ENCODE measurements around the gene ZNF710.

ZNF710 gene

DNA sequence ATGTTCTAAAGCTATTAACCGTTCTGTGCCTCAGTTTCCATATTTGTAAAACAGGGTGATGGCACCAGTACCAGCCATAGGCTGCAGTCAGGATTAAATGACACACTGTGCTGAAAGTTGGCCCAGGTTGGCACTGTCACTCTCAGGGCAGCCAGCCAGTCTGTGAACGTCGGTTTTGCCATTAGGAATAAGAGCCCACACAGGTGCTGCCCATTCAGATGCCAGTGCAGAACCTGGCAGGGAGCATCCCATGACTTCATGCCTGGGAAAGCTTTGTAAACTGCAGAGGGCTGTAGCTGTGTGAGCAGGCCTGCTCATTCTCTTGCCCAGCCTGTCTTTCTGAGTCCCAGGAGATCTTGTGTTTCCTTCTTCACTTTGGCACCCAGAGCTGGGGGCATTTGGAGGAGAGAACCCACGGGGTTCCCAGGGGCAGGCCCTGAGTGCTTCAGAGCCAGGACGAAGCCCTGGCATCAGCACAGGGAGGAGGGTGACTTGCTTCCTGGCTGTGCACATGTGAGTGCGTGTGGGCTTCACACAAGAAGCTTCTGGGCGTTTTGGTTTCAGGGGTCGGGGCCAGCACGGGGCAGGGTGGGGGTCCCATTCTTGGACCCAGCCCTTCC, 46.9 kb downstream of the ZNF710 start:
- no peak for TF ChIP-seq YY1 (IDR thresholded peaks at IDR 0.05; ENCODE audit: low read depth)
- TF ChIP-seq, protein P1, sequence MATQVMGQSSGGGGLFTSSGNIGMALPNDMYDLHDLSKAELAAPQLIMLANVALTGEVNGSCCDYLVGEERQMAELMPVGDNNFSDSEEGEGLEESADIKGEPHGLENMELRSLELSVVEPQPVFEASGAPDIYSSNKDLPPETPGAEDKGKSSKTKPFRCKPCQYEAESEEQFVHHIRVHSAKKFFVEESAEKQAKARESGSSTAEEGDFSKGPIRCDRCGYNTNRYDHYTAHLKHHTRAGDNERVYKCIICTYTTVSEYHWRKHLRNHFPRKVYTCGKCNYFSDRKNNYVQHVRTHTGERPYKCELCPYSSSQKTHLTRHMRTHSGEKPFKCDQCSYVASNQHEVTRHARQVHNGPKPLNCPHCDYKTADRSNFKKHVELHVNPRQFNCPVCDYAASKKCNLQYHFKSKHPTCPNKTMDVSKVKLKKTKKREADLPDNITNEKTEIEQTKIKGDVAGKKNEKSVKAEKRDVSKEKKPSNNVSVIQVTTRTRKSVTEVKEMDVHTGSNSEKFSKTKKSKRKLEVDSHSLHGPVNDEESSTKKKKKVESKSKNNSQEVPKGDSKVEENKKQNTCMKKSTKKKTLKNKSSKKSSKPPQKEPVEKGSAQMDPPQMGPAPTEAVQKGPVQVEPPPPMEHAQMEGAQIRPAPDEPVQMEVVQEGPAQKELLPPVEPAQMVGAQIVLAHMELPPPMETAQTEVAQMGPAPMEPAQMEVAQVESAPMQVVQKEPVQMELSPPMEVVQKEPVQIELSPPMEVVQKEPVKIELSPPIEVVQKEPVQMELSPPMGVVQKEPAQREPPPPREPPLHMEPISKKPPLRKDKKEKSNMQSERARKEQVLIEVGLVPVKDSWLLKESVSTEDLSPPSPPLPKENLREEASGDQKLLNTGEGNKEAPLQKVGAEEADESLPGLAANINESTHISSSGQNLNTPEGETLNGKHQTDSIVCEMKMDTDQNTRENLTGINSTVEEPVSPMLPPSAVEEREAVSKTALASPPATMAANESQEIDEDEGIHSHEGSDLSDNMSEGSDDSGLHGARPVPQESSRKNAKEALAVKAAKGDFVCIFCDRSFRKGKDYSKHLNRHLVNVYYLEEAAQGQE (IDR thresholded peaks at IDR 0.05; ENCODE audit: low read depth) = no peak
- no peak for TF ChIP-seq TCF12 (IDR thresholded peaks at IDR 0.05; ENCODE audit: low read depth)
- TF ChIP-seq TEAD4 (IDR thresholded peaks at IDR 0.05) = no peak
- TF ChIP-seq TAF1 (IDR thresholded peaks at IDR 0.05; ENCODE audit: low read depth) = no peak
- no peak for TF ChIP-seq CEBPB (IDR thresholded peaks at IDR 0.05)
- TF ChIP-seq, protein P2, sequence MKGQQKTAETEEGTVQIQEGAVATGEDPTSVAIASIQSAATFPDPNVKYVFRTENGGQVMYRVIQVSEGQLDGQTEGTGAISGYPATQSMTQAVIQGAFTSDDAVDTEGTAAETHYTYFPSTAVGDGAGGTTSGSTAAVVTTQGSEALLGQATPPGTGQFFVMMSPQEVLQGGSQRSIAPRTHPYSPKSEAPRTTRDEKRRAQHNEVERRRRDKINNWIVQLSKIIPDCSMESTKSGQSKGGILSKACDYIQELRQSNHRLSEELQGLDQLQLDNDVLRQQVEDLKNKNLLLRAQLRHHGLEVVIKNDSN (IDR thresholded peaks at IDR 0.05) = no peak

DNA sequence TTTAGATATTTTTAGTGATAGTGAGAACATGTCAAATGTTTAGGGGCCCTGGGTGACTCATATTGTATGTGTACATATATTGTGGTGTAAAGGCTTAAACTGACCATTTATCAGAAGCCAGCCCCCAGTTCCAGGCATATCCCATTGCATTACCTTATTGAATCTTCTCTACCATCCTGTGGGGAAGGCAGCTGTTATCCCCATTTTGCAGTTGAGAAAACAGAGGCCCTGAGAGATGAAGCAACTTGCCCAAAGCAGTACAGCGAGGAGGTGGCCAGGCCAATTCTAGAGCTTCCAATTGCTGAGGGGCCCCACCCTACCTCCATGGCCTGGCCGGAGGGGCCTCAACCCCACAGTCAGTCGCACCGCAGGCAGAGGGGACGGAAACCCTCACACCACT, 47.9 kb downstream of the ZNF710 start:
- no peak for TF ChIP-seq TEAD4 (IDR thresholded peaks at IDR 0.05)
- TF ChIP-seq RAD21 (IDR thresholded peaks at IDR 0.05; ENCODE audit: low read depth) = no peak
- TF ChIP-seq CREB1 (IDR thresholded peaks at IDR 0.05; ENCODE audit: low read depth) = no peak
- TF ChIP-seq, protein P1 (IDR thresholded peaks at IDR 0.05; ENCODE audit: low read depth) = no peak
- TF ChIP-seq FOXM1 (IDR thresholded peaks at IDR 0.05; ENCODE audit: borderline replicate concordance, low read depth) = no peak
- no peak for TF ChIP-seq TCF12 (IDR thresholded peaks at IDR 0.05; ENCODE audit: low read depth)
- TF ChIP-seq YY1 (IDR thresholded peaks at IDR 0.05; ENCODE audit: low read depth) = no peak
- TF ChIP-seq, protein P3, sequence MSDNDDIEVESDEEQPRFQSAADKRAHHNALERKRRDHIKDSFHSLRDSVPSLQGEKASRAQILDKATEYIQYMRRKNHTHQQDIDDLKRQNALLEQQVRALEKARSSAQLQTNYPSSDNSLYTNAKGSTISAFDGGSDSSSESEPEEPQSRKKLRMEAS (IDR thresholded peaks at IDR 0.05) = no peak
- no peak for TF ChIP-seq ZBTB7A (IDR thresholded peaks at IDR 0.05; ENCODE audit: low read depth)
- TF ChIP-seq, protein P2 (IDR thresholded peaks at IDR 0.05) = no peak
- no peak for TF ChIP-seq CEBPB (IDR thresholded peaks at IDR 0.05)
- no peak for TF ChIP-seq TAF1 (IDR thresholded peaks at IDR 0.05; ENCODE audit: low read depth)
- TF ChIP-seq NFIC (IDR thresholded peaks at IDR 0.05) = no peak
- no peak for TF ChIP-seq EGR1 (IDR thresholded peaks at IDR 0.05)
- no peak for TF ChIP-seq EP300 (IDR thresholded peaks at IDR 0.05; ENCODE audit: borderline replicate concordance)

DNA sequence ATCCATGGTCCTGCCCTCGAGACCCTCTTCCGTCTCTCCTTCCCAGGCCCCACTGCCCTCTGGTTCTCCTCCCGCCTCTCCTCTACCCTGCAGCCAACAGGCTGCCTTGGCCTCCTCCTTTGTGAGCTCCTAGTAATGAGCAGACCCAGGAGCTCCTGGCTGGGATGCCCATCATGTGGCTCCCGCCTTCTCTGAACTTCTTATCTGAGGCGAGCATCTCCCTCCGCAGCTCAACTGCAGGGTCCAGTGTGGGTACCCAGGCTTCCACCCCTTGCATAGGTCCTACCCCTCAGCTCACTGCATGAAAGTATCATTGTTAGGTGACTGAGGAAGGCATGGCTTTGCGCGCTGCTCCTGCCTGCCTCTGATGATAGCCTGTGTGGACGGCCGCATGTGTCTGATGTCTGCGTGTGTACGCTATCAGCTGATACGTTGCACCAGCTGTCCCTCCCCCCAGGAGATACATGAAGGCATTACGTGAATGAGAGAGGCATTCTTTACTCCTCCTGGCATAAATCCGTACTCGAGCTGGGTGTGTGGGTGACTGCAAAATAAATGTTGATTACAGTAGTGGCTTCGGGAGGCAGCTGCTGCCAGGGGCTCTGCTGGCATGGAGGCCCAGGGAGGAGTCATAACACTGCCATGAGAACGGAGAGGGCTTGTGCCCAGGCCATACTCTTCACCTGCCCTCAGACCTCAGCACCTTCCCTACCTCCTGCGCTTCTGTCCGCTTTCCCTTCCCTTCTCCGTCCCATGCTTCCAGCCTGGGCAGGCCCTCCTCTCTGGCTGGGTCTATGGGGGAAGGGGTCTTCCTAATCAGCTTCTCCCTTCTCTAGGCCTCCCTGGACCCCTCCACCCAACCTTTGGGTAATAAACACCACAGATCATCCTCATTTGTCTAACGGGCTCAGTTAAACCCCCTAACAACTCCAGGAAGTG, 48.8 kb downstream of the ZNF710 start:
- TF ChIP-seq TEAD4 (IDR thresholded peaks at IDR 0.05) (no peak), EGR1 (IDR thresholded peaks at IDR 0.05) (no peak), TCF12 (IDR thresholded peaks at IDR 0.05; ENCODE audit: low read depth) (no peak)

DNA sequence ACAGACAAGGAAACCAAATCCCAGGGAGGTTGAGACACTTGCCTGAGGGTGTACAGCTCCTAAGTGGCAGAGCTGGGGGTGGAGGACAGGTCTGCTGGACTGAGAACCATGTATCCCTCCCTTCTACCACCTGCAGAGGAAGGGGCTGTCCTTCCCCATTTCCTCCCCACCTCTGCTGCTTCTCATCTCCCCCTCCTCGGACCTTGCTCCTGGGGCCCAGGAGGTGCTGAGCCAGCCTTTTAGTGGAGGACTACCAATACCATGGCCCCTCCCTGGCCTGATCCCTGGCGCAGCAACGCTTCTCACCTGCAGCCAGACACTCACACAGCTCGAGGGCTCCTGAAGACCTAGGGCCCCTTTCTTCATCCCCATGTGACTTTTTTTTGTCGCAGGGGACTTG, 50.8 kb downstream of the ZNF710 start:
- TF ChIP-seq, protein P2 (IDR thresholded peaks at IDR 0.05) = no peak
- TF ChIP-seq, protein P3 (IDR thresholded peaks at IDR 0.05) = no peak
- TF ChIP-seq CREB1 (IDR thresholded peaks at IDR 0.05; ENCODE audit: low read depth) = no peak
- TF ChIP-seq EGR1 (IDR thresholded peaks at IDR 0.05) = no peak

DNA sequence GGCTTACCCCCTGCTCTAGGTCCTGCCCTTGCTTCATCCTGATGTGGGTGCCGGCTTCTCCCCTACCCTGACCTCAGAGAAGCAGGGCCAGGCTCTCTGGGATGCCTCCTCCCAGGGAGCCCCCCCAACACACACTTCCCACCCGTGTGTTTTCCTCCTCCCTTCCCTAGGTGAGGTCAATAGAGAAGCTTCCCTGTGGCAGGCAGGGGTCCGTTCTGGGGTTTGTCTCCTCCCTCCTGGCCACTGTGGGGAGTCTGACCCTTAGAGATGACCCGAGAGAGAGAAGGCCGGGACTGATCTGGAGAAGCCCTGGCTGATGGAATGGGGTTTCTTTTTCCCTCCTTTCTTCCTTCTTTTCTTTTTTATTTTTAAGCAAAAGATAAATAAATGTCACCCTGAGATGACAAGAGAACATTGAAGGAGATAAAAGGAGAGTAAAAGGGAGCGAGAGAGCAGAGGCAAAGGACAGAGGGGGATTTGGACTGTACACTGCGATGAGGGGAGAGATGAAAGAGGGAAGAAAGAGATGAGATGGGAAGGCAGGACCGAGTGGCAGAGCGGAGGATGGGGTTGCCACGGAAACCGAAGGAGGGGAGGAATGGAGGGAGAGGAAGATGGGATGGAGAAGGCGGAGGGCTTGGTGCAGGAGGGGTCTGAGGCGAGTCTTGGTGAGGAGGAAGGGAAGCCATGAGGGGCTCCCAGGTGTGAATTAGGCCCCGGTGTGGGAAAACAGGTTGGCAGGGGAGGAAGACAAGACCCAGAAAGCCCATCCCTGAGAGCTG, 52.8 kb downstream of the ZNF710 start:
- TF ChIP-seq, protein P1 (IDR thresholded peaks at IDR 0.05; ENCODE audit: low read depth) = no peak
- TF ChIP-seq RAD21 (IDR thresholded peaks at IDR 0.05; ENCODE audit: low read depth) (no peak), TCF12 (IDR thresholded peaks at IDR 0.05; ENCODE audit: low read depth) (no peak)
